Right lobe of liver (tissue), 6 donors: Measurements from ENCODE around the gene CERS5. TPM values are rescaled to one million over a fixed set of nuclear protein-coding genes. Genes with fewer than 3 reads are reported as not detected.
A peak's percentile ranks its signal among the peaks of the same experiment; 100 is the strongest.
"Not testable (repeated sequence)": the region's sequence is repeated elsewhere in the genome, so short reads cannot be mapped to it uniquely, and the experiment has no call there.

Experiments used
- ATAC-seq, 4 donors: fragments of 200-7000 bp; cut with Tn5 transposase; one replicate each; pipeline ENCODE4 v1.9.1; 2020; ENCODE audit warnings: mild to moderate bottlenecking in 4 of 4, moderate library complexity in 4 of 4
- DNase-seq, 3 donors: peaks; one replicate each; pipeline ENCODE4 v3.0.0-alpha.2; 2020
- H3K27ac ChIP-seq, 3 donors: fragments of 200-600 bp; one replicate each; pipeline ENCODE4 v1.8.0; 2022
- H3K27me3 ChIP-seq, 2 donors: fragments of 200-600 bp; one replicate each; pipeline ENCODE4 v1.8.0; 2022
- H3K36me3 ChIP-seq, 4 donors: fragments of 200-600 bp; sonication (generic) in 1 of 4; one replicate each; pipeline versions ENCODE4 v1.5.1 to v1.8.0; 2017 to 2022; ENCODE audit warnings: control low read depth in 1 of 4
- H3K4me1 ChIP-seq, 4 donors: fragments of 200-600 bp; sonication (generic) in 1 of 4; one replicate each; pipeline versions ENCODE4 v1.5.1 to v1.8.0; 2017 to 2022; ENCODE audit warnings: control low read depth in 1 of 4
- H3K4me3 ChIP-seq, 3 donors: fragments of 200-600 bp; one replicate each; pipeline ENCODE4 v1.8.0; 2022
- H3K9me3 ChIP-seq, 4 donors: fragments of 200-600 bp; sonication (generic) in 1 of 4; one replicate each; pipeline versions ENCODE4 v1.5.1 to v1.8.0; 2017 to 2022; ENCODE audit warnings: control low read depth in 1 of 4
- POLR2A ChIP-seq: fragments of 450-650 bp; IDR thresholded peaks from one replicate; pipeline ENCODE4 v1.6.1; 2017; ENCODE audit warnings: antibody characterized with exemption, mild to moderate bottlenecking
- WGBS: methylation state at CpG from one replicate; pipeline ENCODE4 v1.1.6; 2018; ENCODE audit warnings: low coverage, low lambda C conversion rate; ENCODE audit not compliant: insufficient coverage; ENCODE audit errors: missing lambda C conversion rate; 5-methylcytosine and 5-hydroxymethylcytosine counted together
- intact Hi-C, 2 donors: fragments of 100-400 bp; cut with DNase I; formaldehyde crosslinking; loops; one replicate each; pipeline versions ENCODE4 v1.11.2 to v1.14.1; 2022
- total RNA-seq, 6 experiments: library from RNA; depleted of rRNA in 2 of 6; stranded (reverse); fragments of >200 nt in 2 of 6; fragmentation: NEBNext Ultra II Directional in 3 of 6; extraction: Animal tissue kit (Norgen Biotek cat#: 25700) in 3 of 6; gene quantifications; one replicate each; pipeline versions ENCODE4 v1.1.0 to v1.2.4, GENCODE V29; 2016 to 2023
- TF ChIP-seq, protein P1 (sequence below), 4 donors: fragments of 200-600 bp in 3 of 4; fragments of 450-650 bp in 1 of 4; IDR thresholded peaks; one replicate each; pipeline versions ENCODE4 v1.5.1 to v1.8.0; 2016 to 2022; ENCODE audit warnings: antibody characterized with exemption in 4 of 4, mild to moderate bottlenecking in 2 of 4
- donor health status: DM: no; HTN: yes; CAD: no.
- donor health status: DM: no; HTN: no; CAD: no.
- donor health status: DM: no; HTN: no; CAD: no.
- donor health status: DM: no; HTN: yes; CAD: no.
- donor health status: DM: no; HTN: yes; CAD: no.

The CERS5 gene
- total RNA-seq, 6 experiments from 2014 or later = 5.0 to 12.0 (median 8.0) TPM

DNA sequence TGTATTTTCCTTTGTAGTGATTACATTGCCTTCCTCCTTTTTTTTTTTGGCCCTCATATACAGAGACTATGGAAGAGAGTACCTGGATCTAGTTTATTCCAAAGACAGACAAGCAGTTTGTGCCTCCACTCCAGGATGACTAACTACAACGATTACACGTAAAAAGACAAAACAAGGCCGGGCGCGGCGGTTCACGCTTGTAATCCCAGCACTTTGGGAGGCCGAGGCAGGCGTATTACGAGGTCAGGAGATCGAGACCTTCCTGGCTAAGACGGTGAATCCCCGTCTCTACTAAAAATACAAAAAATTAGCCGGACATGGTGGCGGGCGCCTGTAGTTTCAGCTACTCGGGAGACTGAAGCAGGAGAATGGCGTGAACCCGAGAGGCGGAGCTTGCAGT lies 2.2 kb downstream of the CERS5 start:
- whole genome bisulfite sequencing = 91% methylated on average over 12 of the region's 20 CpGs
- no peak overlapping the region for H3K4me3 ChIP-seq
- no peaks in the 10 kb centered on the region for H3K27me3 ChIP-seq
- intact Hi-C loops = no loop called here
- no peak overlapping the region for H3K27ac ChIP-seq
- no peaks in the 10 kb centered on the region for H3K9me3 ChIP-seq
- H3K4me1 ChIP-seq = peaks cover 0 to 5% (median 0%) of the 10 kb centered on the region in 4 donors
- no peak for DNase-seq
- TF ChIP-seq, protein P1, sequence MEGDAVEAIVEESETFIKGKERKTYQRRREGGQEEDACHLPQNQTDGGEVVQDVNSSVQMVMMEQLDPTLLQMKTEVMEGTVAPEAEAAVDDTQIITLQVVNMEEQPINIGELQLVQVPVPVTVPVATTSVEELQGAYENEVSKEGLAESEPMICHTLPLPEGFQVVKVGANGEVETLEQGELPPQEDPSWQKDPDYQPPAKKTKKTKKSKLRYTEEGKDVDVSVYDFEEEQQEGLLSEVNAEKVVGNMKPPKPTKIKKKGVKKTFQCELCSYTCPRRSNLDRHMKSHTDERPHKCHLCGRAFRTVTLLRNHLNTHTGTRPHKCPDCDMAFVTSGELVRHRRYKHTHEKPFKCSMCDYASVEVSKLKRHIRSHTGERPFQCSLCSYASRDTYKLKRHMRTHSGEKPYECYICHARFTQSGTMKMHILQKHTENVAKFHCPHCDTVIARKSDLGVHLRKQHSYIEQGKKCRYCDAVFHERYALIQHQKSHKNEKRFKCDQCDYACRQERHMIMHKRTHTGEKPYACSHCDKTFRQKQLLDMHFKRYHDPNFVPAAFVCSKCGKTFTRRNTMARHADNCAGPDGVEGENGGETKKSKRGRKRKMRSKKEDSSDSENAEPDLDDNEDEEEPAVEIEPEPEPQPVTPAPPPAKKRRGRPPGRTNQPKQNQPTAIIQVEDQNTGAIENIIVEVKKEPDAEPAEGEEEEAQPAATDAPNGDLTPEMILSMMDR (IDR thresholded peaks at IDR 0.05) = no peak
- TF ChIP-seq POLR2A = no peak
- no peak for ATAC-seq
- H3K36me3 ChIP-seq = no peaks in the 10 kb centered on the region

DNA sequence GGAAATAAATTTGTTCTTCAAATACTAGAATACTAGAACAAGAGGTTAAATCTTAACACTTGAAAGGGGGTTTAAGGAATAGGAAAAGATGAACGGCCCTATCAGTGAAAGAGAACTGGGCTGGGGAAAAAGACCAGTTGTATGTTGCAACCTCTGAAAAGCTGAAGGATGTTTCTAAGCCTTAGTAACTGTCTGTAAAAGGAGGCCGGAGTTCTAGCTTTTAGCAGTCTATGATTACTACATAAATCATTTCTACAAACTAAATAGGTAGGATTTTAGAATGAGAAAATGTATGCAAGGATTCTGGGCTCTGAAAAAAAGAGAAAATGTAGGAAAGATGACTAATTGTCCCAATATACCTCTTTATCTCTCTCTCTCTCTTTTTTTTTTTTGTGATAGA lies 4.9 kb downstream of the CERS5 start:
- WGBS = 68% methylated on average over 2 of the region's 2 CpGs
- Histone ChIP-seq H3K9me3 (no peaks in the 10 kb centered on the region), H3K27ac (no peak overlapping the region), H3K4me1 (peaks cover 0 to 5% (median 0%) of the 10 kb centered on the region in 4 donors), H3K27me3 (no peaks in the 10 kb centered on the region), H3K36me3 (no peaks in the 10 kb centered on the region), H3K4me3 (no peak overlapping the region)
- ATAC-seq (no peak), DNase-seq (no peak)
- intact Hi-C loops = no loop called here
- no peak for TF ChIP-seq POLR2A
- TF ChIP-seq, protein P1 (IDR thresholded peaks at IDR 0.05) = no peak

DNA sequence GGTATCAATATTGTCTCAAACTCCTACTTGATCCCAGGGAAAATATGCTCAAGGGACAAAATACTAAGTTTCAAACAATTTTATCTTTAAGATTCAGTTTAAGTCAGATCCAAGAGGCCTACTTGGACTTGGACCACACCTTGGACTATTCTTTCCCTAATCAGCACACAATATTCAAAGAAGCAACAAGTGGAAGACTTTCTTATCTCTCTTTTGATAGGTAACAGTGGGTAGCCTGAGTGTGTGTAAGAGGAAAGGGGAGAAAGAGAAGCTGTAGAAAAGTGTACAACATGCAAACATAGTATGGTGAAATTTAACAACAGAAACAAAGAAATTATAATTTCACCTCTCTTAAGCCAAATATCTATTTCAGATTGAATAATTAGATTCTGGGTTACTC lies 6.5 kb downstream of the CERS5 start:
- no peak overlapping the region for H3K4me3 ChIP-seq
- H3K36me3 ChIP-seq = no peaks in the 10 kb centered on the region
- DNase-seq (no peak), ATAC-seq (no peak)
- no peak overlapping the region for H3K27ac ChIP-seq
- intact Hi-C loops = no loop called here
- no peaks in the 10 kb centered on the region for H3K27me3 ChIP-seq
- H3K9me3 ChIP-seq = no peaks in the 10 kb centered on the region
- H3K4me1 ChIP-seq = no peaks in the 10 kb centered on the region
- no peak for TF ChIP-seq POLR2A
- TF ChIP-seq, protein P1 (IDR thresholded peaks at IDR 0.05) = no peak

DNA sequence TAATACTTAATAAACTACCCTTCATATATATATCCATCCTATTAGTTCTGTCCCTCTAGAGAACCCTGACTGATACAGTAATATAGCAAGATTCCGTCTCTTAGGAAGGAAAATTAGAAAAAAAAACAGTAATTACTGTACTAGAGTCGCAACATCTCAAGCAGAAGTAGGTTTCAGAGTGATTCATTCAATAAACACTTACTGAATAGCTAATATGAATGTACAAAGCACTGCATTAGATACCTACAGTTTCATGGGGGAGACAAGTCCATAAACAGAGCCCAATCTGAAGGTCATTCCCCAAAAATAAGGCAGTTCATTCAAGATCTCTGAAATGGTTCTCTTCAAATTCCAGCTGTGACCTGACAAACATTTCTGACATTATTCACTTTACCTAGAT lies 9.9 kb downstream of the CERS5 start:
- DNase-seq (no peak), ATAC-seq (no peak)
- no peak overlapping the region for H3K4me3 ChIP-seq
- H3K27ac ChIP-seq = no peak overlapping the region
- 86% methylated on average over 2 of the region's 2 CpGs for WGBS
- H3K9me3 ChIP-seq = no peaks in the 10 kb centered on the region
- TF ChIP-seq, protein P1 (IDR thresholded peaks at IDR 0.05) = no peak
- TF ChIP-seq POLR2A = no peak
- intact Hi-C loops = no loop called here
- H3K4me1 ChIP-seq = no peaks in the 10 kb centered on the region
- H3K27me3 ChIP-seq = no peaks in the 10 kb centered on the region
- no peaks in the 10 kb centered on the region for H3K36me3 ChIP-seq

DNA sequence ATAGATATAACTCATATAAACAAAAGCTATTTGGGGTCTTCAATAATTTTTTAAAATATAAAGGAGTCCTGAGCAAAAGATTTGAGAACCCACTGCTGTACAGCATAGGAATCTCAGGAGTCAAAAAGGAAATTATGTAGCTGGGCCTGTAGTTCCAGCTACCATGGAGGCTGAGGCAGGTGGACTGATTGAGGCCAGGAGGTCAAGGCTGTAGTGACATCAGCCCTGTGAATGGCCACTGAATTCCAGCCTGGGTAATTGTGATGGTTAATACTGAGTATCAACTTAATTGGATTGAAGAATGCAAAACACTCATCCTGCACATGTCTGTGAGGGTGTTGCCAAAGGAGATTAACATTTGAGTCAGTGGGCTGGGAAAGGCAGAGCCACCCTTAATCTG lies 10.5 kb downstream of the CERS5 start:
- Histone ChIP-seq H3K36me3 (no peaks in the 10 kb centered on the region), H3K4me3 (no peak overlapping the region), H3K27me3 (no peaks in the 10 kb centered on the region), H3K9me3 (no peaks in the 10 kb centered on the region), H3K27ac (no peak overlapping the region), H3K4me1 (no peaks in the 10 kb centered on the region)
- ATAC-seq = peak in 1 of 4 donors; percentile 50
- TF ChIP-seq, protein P1 (IDR thresholded peaks at IDR 0.05) = no peak
- TF ChIP-seq POLR2A = no peak
- no peak for DNase-seq
- intact Hi-C loops = no loop called here

DNA sequence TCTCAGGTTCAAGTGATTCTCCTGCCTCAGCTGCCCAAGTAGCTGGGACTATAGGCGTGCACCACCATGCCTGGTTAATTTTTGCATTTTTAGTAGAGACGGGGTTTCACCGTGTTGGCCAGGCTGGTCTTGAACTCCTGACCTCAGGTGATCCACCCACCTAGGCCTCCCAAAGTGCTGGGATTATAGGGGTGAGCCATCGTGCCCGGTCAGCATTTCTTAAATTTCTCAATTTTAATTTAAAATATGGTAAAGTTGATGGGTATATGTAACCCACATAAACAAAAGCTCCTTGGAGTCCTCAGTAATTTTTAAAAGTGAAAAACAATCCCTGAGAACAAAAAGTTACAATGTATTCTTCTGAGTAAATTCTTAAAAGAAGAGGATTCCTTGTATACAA lies 12.2 kb downstream of the CERS5 start:
- H3K4me3 ChIP-seq, DNase-seq, H3K4me1 ChIP-seq, H3K36me3 ChIP-seq, intact Hi-C loops, H3K27me3 ChIP-seq, H3K27ac ChIP-seq, H3K9me3 ChIP-seq, ATAC-seq: not testable (repeated sequence)
- 91% methylated on average over 5 of the region's 5 CpGs for WGBS
